Myocyte (in vitro differentiated cells): ENCODE results near the gene POLR2J2. TPM values are rescaled to one million over a fixed set of nuclear protein-coding genes. Genes with fewer than 3 reads are reported as not detected.
"Not testable (repeated sequence)": the region's sequence is repeated elsewhere in the genome, so short reads cannot be mapped to it uniquely, and the experiment has no call there.

Experiments
- DNase-seq: peaks from one replicate; pipeline ENCODE4 v3.0.0-alpha.2; 2012; ENCODE audit warnings: low read depth
- total RNA-seq: library from RNA; depleted of rRNA; stranded (reverse); fragments of >200 nt; gene quantifications from 2 replicates; pipeline ENCODE4 v1.2.3, GENCODE V29; 2014

POLR2J2 gene
- total RNA-seq, 1 donor from 2014 or later = 4.5 TPM

DNA sequence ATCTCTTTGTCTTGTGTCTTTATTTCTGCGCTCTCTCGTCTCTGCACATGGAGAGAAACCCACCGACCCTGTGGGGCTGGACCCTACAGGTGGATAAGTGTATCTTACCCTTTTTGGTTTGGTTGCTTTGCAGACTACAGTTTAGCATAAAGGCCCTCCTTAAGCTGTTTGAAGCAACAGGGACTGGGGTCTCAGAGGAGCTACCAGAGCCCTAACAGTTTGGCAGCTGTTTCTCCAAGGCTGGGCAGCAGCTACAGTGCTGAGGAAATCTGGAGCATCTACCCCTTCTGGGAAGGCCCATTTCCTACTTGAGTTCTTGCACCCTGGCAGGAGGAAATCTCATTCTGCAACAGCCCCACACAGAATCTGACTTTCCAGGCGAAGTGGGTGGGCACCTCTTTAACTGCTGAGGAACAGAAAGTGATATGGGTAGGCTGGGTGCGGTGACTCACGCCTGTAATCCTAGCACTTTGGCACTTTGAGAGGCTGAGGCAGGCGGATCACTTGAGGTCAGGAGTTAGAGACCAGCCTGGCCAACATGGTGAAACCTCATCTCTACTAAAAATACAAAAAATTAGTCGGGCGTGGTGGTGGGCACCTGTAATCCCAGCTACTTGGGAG lies 2.1 kb upstream of the POLR2J2 start:
- not testable (repeated sequence) for DNase-seq

DNA sequence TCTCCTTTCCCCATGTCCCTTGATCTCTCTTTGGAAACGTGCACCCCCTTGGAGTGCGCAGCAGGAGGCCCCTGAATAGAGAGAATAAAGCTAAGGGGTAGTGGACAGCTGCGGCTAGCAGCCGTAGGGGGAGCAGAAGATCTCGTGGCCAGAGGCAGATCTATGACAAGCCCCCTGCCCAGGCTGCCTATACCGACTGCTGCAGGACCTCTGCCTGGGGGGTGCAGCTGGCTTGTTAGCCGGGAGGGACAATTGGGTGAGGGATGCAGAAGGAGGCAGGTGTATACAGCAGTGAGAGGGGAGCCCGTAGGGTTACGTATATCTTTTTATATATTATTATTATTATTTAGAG lies 469 bp upstream of the POLR2J2 start:
- DNase-seq = not testable (repeated sequence)

DNA sequence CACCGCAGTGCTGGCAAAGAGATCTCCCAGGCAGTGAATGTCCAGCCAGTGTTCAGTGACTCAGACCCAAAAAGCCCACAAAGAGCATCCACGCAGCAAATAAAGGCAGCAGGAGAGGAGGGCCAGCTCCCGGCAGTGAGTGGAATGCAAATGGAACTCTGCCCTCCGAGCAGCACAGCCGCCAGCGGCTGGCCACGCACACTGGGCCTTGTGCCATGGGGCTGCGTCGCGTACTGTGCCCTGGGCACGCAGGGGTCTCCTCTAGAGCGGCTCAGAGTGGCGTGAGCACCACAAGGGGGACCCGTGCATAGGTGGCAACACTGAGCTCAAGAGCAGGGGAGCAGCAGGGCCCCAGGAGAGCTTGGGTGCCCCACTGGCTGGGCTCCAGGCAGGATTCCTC lies 3.9 kb downstream of the POLR2J2 start:
- DNase-seq = not testable (repeated sequence)

DNA sequence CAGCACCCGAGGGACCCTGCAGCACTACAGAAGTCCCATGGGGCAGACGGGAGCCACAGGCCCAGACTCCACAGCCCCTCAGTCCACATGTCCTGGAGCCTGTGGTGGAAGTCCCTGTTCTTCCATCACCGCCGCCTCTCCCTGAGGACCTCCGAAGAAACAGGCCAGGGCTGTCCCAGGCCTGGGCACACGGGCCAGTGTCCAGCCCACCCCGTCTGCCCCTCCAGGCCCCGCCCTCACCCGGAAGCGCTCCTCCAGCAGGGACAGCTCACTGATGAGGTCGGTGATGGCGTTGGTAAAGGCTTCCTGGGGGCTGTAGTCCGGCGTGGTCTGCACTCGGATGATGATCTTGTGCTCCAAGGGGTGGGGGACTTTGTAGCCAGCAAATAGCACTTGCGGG lies 4.6 kb downstream of the POLR2J2 start:
- not testable (repeated sequence) for DNase-seq

DNA sequence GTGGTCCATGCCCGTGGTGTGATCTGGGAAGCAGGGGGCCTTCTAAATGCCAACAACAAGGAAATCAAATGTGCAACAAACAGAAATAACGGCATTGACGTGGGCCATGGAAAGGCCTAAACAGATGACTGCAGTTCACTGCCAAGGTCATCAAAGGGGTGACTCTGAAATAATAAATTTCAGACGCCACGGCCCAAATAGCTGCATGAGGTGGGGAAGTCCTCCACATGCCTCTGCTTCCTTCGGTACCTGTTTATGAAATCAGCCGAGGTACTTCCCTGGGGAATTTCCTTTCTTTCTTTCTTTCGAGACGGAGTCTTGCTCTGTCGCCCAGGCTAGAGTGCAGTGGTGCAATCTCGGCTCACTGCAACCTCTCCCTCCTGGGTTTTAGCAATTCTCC lies 6.7 kb downstream of the POLR2J2 start:
- not testable (repeated sequence) for DNase-seq

DNA sequence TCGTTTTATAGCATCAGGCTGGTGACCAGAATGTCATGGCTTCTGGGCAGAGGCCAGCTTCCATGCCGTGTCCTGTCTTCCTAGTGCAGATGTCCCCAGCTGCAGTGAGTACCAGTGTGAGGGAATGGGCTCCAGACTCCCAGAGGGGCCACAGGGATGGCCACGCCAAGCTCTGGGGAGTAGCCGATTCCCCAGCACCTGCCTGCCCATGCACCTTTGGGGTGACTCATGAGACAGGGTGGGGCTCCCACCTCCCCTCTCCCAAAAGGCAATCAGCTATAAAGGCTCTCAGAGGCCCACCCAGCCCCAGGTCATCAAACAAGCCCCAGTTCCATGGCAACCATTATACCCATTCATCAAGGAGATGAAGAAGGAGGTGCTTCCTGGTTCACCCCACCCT lies 21.5 kb downstream of the POLR2J2 start, which contains the start of gene SPDYE2B:
Gene SPDYE2B (plus strand): TSS at position 396 of the 400 bp plus-strand sequence. CDS start 2,030 bp downstream, outside the sequence.
- DNase-seq = not testable (repeated sequence)

DNA sequence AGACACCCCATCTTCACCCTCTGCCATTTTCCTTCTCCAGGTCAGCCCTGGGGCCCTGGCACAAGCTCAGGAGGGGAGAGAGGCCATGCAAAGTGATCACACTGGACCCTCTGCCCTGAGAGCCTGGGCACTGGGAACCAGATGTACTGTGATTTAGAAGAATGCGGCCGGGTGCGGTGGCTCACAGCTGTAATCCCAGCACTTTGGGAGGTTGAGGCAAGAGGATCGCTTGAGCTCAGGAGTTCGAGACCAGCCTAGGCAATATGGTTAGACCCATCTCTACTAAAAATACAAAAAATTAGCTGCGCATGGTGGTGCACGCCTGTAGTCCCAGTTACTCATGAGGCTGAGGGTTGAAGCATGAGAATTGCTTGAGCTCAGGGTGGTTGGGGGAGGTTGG lies 23.6 kb downstream of the POLR2J2 start:
- DNase-seq = not testable (repeated sequence)

DNA sequence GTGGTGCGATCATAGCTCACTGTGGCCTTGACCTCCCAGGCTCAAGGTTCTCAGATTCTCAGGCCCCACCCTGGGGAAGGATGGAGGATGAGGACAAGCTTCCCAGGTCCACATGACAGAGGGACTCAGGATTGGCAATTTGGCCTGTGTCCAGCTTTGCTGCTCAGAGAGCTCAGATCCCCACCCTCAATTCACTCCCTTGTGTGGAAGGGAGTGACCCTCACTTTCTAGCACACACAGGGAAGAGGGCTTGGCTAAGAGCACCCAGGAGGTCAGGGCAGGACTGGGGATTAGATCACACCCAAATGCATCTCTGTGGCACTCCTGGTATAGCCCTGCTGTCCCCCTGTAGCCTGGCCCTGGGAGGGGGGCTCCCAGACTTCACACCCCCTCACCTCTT lies 28.1 kb downstream of the POLR2J2 start:
- DNase-seq = not testable (repeated sequence)

DNA sequence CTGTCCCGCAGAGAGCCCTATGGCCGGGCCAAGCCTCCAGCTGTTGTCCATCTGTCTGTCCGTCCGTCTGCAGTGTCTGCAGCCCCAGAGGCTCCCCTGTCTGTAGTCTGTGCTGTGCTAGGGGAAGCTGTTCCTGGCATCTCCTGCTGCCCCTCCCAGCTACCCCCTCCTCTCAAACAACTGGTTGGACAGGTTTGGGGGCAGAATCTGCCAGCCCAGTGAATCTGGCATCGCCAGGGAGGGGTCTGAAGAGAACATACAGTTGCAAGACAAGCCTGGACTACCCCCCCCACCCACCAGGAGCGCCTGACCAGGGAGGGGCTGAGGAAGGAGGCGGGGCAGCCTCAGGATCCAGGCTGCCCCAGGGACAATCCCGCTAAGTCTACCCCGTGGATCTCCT lies 28.8 kb downstream of the POLR2J2 start, which contains the start of gene UPK3BL1:
Gene UPK3BL1 (minus strand): TSS at position 101 of the 400 bp plus-strand sequence. CDS start 50 bp downstream, at position 51.
- not testable (repeated sequence) for DNase-seq

DNA sequence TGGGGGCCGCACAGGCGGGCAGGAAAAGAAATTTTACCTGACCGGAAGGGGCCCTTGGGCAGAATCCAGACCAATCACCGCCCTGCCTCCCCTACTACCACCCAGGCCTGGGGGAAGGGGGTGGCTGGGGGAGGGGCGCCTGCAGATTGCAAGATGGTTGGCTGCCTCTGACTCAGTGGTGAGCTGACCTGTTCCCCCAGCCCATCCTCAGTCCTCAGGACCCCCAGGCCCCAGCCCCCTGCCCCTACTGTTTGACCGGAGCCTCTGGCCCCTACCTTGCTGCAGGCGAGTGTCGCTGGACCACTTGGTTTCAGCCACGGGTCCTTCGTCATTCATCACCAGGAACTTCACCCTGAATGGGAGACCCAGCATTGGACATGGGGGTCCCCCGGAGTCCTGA lies 32.6 kb downstream of the POLR2J2 start:
- DNase-seq = not testable (repeated sequence)

DNA sequence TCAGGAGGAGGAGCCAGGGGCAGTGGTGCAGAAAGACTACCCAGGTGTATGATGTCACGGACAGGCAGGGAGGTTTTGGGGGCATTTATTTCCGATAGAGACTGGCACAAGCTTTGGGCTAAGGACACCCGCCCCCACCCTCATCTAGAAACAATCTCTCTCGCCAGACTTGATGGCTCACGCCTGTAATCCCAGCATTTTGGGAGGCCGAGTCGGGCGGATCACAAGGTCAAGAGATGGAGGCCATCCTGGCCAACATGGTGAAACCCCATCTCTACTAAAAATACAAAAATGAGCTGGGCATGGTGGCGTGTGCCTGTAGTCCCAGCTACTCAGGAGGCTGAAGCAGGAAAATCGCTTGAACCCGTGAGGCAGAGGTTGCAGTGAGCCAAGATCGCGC lies 34.5 kb downstream of the POLR2J2 start:
- not testable (repeated sequence) for DNase-seq

DNA sequence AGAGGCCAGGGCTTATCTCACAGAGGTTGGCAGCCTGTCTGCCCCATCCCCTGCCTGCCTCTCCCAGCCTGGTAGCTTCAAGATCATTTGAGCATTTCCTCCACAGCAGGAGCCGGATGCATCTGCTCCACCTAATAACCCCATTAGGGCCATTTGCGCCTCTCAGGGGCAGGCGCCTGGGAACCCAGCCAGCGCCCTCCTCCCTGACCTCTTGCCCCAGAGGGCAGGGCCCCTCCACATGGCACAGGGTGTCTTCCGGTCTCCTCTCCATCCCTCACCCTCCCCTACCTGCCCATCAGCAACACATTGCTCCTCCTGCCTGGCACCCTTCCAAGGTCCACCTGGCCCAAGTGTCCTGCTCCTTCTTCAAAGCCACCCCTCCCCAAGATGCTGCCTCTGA lies 36.1 kb downstream of the POLR2J2 start:
- not testable (repeated sequence) for DNase-seq

DNA sequence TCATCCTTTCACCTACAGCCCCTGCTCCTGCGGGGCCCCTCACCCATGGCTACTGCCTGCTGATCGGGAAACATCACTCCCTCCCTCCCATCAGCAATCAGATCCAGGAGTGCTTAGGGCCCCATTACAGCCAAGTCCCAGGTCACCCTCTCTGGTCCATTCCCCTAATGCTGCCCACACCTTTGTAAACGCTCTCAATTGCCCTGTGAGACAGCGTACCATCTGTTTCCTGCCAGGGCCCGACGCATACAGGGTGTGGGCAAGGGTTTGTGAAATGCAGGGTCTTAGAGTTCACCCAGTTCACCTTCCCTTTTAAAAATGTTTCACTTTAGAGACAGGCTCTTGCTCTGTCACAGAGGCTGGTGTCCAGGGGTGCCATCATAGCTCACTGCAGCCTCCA lies 37.2 kb downstream of the POLR2J2 start:
- not testable (repeated sequence) for DNase-seq

DNA sequence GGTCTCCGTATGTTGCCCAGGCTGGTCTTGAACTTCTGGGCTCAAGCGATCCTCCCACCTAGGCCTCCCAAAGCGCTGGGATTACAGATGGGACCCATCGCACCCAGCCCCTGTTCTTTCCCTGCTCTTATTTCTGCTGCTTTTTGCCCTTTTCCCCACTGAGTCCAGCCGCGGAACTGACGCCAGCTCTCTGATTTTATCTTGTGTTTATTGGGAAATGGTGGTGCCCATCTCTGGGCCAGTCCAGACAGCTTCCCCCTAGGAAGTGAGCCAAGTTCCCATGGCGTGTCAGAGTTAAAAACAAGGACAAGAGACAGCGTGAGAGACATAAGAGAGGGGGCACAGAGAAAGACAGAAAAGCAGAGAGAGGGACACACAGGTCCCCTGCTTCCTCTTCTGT lies 40.8 kb downstream of the POLR2J2 start:
- not testable (repeated sequence) for DNase-seq

DNA sequence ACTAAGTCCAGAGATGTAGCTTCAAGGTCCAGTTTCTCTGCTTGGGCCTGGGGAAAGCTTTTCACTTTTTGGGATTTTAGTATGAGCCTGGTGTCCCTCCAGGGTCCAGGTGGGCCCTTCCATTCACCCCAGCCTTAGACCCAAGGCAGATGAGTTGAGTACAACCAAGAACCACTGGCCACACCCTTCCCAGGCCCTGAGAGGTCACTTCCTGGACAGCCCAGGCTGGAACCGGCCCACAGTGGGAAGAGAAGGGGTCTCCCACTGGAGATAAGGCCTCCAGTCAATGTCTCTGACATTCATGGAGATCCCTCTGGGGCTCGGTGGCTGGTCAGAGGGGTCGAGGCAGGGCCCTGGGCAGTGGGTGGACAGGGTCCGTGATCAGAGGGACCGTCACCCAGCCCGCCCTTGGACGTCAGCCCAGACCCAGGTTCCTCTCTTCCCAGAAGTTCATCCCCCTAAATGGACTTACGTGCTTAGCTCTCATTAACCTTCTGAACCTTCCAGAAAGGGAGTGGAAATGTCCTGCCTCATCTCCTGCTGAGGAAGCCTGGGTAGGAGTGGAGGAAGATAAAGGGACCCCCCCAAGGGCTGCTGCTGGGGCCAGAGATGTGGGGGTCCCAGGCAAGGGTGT lies 44.1 kb downstream of the POLR2J2 start:
- DNase-seq = not testable (repeated sequence)

DNA sequence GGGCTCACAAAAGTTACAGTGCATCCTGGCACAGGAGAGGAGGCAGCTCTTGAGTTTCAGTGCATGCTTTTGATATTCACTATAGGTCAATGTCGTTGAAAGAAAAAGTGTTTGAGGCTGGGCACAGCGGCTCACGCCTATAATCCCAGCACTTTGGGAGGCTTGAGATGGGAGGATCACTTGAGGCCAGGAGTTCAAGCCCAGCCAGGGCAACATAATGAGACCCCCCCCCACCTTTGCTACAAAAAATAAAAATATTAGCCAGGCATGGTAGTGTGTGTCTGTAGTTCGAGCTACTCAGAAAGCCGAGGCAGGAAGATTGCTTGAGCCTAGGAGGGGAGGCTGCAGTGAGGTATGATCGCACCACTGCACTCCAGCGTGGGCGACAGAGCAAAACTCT lies 53.3 kb downstream of the POLR2J2 start:
- DNase-seq = not testable (repeated sequence)

DNA sequence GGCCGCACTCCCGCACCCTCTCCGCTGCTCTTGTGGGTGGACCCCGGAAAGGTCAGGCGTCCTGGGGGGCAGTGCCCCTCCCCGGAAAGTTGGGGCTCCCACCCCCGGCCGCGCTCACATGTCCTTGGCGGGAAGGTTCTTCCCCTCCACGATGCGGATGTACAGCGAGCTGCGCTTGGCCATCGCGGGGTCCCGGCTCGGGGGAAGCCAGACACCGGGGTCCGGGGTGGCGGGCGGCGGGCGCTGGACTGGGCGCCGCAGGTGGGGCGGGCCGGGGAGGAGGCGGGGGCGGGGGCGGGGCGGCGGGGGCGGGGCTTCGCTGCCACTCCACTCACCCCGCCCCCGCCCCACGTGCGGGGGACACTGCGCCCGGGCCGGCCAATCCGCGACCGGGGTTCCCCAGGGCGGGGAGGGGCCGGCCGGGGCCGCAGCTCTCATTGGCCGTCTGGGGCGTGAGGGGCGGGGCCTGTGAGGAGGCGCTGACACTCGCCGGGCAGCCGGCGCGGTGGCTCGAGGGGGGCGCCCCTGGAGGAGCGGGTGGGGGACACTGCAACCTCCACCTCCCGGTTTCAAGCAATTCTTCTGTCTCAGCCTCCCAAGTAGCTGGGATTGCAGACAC lies 54.8 kb downstream of the POLR2J2 start, which contains the start of gene RASA4:
Gene RASA4 (minus strand): TSS at position 250 of the 619 bp plus-strand sequence. CDS start 67 bp downstream, at position 183.
- peak; percentile 6 for DNase-seq

Other genes starting within 250 kb of the POLR2J2 start
- 33.5 and 55.6 TPM in 2 replicates for gene ORAI2, start 238.1 kb downstream of the POLR2J2 start, total RNA-seq
- gene ALKBH4, start 206.8 kb downstream of the POLR2J2 start, total RNA-seq = 17.5 and 28.7 TPM in 2 replicates
- gene LRWD1, start 206.7 kb downstream of the POLR2J2 start, total RNA-seq = 41.3 and 52.0 TPM in 2 replicates
- 33.1 and 58.9 TPM in 2 replicates for gene POLR2J, start 192.7 kb downstream of the POLR2J2 start, total RNA-seq
- 17.4 and 19.8 TPM in 2 replicates for gene RASA4B, start 153.9 kb downstream of the POLR2J2 start, total RNA-seq
- 1.9 and 4.0 TPM in 2 replicates for gene UPK3BL2, start 128.0 kb downstream of the POLR2J2 start, total RNA-seq
- gene SPDYE2, start 120.4 kb downstream of the POLR2J2 start, total RNA-seq = not detected in 2 replicates
- gene POLR2J3, start 99.1 kb downstream of the POLR2J2 start, total RNA-seq = 22.6 and 26.7 TPM in 2 replicates
- gene RASA4, start 54.9 kb downstream of the POLR2J2 start, total RNA-seq = 26.5 and 28.4 TPM in 2 replicates
- gene UPK3BL1, start 28.9 kb downstream of the POLR2J2 start, total RNA-seq = 24.1 and 25.2 TPM in 2 replicates
- gene SPDYE2B, start 21.3 kb downstream of the POLR2J2 start, total RNA-seq = not detected in 2 replicates
- gene FAM185A, start 77.3 kb upstream of the POLR2J2 start, total RNA-seq = 7.7 and 9.8 TPM in 2 replicates
- 533 and 907 TPM in 2 replicates for gene LRRC17, start 241.3 kb upstream of the POLR2J2 start, total RNA-seq